Measurements from ENCODE around the gene UGT1A8.

DNA sequence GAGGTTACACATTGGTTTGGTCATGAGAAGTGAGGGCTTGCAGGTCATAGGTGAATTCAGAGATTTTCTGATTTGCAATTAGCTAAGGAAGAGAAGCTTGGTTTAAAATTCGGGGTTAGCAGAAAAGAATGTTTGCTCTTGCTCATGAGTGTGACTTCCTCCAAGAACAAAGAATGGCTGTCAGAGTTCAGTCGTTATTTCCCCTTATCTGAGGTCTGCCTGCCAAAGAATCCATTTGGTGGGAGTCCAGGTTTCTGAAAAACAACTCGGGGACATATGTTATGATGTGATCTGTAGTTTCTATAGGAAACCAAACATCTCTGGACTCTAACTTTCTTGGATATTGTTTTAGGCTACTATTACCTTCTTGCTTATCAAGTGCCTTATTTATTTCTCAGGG is 72.1 kb downstream of the UGT1A8 start:
- TF ChIP-seq, protein P1, sequence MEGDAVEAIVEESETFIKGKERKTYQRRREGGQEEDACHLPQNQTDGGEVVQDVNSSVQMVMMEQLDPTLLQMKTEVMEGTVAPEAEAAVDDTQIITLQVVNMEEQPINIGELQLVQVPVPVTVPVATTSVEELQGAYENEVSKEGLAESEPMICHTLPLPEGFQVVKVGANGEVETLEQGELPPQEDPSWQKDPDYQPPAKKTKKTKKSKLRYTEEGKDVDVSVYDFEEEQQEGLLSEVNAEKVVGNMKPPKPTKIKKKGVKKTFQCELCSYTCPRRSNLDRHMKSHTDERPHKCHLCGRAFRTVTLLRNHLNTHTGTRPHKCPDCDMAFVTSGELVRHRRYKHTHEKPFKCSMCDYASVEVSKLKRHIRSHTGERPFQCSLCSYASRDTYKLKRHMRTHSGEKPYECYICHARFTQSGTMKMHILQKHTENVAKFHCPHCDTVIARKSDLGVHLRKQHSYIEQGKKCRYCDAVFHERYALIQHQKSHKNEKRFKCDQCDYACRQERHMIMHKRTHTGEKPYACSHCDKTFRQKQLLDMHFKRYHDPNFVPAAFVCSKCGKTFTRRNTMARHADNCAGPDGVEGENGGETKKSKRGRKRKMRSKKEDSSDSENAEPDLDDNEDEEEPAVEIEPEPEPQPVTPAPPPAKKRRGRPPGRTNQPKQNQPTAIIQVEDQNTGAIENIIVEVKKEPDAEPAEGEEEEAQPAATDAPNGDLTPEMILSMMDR (IDR thresholded peaks at IDR 0.05): no peak
- no peak for TF ChIP-seq POLR2A (IDR thresholded peaks at IDR 0.05)

Data from adrenal gland (tissue), 5 donors.